ENCODE data around the gene KPNA2.
A peak's percentile ranks its signal among the peaks of the same experiment; 100 is the strongest.
"Not testable (repeated sequence)": the region's sequence is repeated elsewhere in the genome, so short reads cannot be mapped to it uniquely, and the experiment has no call there.

Gene KPNA2

DNA sequence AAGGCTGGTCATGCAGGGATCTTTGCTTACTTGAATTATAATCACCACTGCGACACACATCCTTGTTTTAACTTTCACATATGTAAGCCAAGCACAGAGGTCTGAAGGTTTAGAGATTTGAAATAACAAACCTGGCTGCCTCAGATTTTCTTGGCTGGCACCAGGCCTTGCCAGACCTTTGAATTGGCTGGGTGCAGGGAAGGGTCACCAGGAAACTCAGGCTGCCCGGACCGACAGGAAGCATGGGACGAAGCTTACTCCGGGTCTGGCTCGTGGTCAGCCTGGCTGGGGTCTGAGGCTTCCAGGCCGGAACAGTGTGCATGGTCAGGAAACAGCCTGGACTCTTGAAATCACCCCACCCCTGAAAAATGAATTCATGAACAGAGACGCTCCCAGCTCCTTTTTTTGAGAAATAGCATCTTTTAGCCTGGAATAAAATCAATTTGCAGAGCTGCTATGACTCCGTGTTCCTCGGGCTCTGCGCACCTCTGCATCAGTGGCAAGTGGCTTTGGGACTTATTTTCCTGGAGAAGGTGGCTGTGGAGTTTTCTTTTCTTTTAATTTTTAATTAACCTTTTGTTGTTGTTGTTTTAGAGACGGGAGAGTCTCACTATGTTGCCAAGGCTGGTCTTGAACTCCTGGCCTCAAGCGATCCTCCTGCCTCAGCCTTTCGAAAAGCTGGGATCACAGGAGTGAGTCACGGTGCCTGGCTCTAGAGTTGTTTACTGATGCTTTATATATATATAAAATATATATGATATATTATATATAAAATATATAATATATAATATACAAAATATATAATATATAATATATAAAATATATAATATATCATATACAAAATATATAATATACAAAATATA, 35.3 kb downstream of the KPNA2 start:
- not testable (repeated sequence) for H2BK15ac ChIP-seq (ENCODE audit: low read length); H3K9me3 ChIP-seq (replicated peaks in 1 of 2; ENCODE audit: control insufficient read depth in 2 of 2, insufficient read depth in 1 of 2, low read depth in 1 of 2, low read length in 2 of 2); H3K14ac ChIP-seq (ENCODE audit: low read length); H3K36me3 ChIP-seq (replicated peaks in 1 of 2; ENCODE audit: control insufficient read depth in 2 of 2, insufficient read depth in 2 of 2, low read length in 2 of 2); H4K91ac ChIP-seq (ENCODE audit: low read depth, low read length, poor library complexity); H3K9ac ChIP-seq (ENCODE audit: low read depth, low read length, poor library complexity); H4K8ac ChIP-seq (ENCODE audit: low read depth, low read length); DNase-seq (ENCODE audit: low spot score); H3K18ac ChIP-seq (ENCODE audit: low read length); H2BK5ac ChIP-seq (ENCODE audit: low read length); H2BK12ac ChIP-seq (ENCODE audit: low read length); H3K4ac ChIP-seq (ENCODE audit: low read length); H3K79me1 ChIP-seq (ENCODE audit: low read depth, low read length); H2AK5ac ChIP-seq (ENCODE audit: low read depth, low read length); H3K23ac ChIP-seq (ENCODE audit: low read depth, low read length, poor library complexity); H3K4me1 ChIP-seq (ENCODE audit: control insufficient read depth in 2 of 2, insufficient read depth in 1 of 2, low read depth in 1 of 2, low read length in 2 of 2); H3K4me2 ChIP-seq (ENCODE audit: insufficient read depth, low read length, poor library complexity, severe bottlenecking); H3K27me3 ChIP-seq (ENCODE audit: control insufficient read depth in 3 of 3, insufficient read depth in 3 of 3, low read depth in 1 of 3, low read length in 3 of 3); H3K4me3 ChIP-seq (ENCODE audit: low read length in 2 of 2); H3K27ac ChIP-seq (replicated peaks; ENCODE audit: low read length); H2BK120ac ChIP-seq (ENCODE audit: low read depth, low read length)
- H2AFZ ChIP-seq (ENCODE audit: low read length) = peak overlapping the region; percentile 32
- WGBS, 2 donors (ENCODE audit: extremely low coverage in 2 of 2, insufficient read length in 2 of 2, insufficient replicate concordance in 1 of 2) = no CpG with 5 or more reads among the region's 15 CpGs

DNA sequence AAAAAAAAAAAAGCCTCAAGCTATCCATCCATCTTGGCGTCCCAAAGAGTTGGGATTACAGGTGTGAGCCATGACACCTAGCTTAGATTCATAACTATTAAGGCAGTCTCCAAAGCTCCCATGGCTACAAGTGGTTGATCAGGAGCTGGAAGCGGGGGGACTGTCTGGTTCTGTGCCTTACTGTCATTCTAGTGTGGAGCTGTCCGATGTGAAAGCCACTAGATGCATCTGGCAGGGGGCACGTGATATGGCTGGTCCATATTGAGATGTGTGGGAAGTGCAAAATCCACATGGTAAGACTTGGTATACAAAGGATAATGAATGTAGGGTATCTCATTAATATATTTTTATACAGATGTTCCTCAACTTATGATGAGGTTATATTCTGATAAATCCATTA, 38.7 kb downstream of the KPNA2 start:
- Histone ChIP-seq H2AFZ (ENCODE audit: low read length) (no peak overlapping the region), H3K4me1 (ENCODE audit: control insufficient read depth in 2 of 2, insufficient read depth in 1 of 2, low read depth in 1 of 2, low read length in 2 of 2) (no peaks in the 10 kb centered on the region), H2BK15ac (ENCODE audit: low read length) (no peak overlapping the region), H3K27me3 (ENCODE audit: control insufficient read depth in 3 of 3, insufficient read depth in 3 of 3, low read depth in 1 of 3, low read length in 3 of 3) (no peaks in the 10 kb centered on the region), H2AK5ac (ENCODE audit: low read depth, low read length) (no peak overlapping the region), H3K79me1 (ENCODE audit: low read depth, low read length) (no peaks in the 10 kb centered on the region), H3K36me3 (replicated peaks in 1 of 2; ENCODE audit: control insufficient read depth in 2 of 2, insufficient read depth in 2 of 2, low read length in 2 of 2) (no peaks in the 10 kb centered on the region), H3K14ac (ENCODE audit: low read length) (no peak overlapping the region), H3K23ac (ENCODE audit: low read depth, low read length, poor library complexity) (no peak overlapping the region), H3K4me2 (ENCODE audit: insufficient read depth, low read length, poor library complexity, severe bottlenecking) (no peak overlapping the region), H3K27ac (replicated peaks; ENCODE audit: low read length) (no peak overlapping the region), H3K9ac (ENCODE audit: low read depth, low read length, poor library complexity) (no peak overlapping the region), H3K18ac (ENCODE audit: low read length) (no peak overlapping the region), H2BK12ac (ENCODE audit: low read length) (no peak overlapping the region), H2BK120ac (ENCODE audit: low read depth, low read length) (no peak overlapping the region), H3K4me3 (ENCODE audit: low read length in 2 of 2) (no peak overlapping the region), H4K8ac (ENCODE audit: low read depth, low read length) (no peak overlapping the region), H4K91ac (ENCODE audit: low read depth, low read length, poor library complexity) (no peak overlapping the region), H2BK5ac (ENCODE audit: low read length) (no peak overlapping the region), H3K9me3 (replicated peaks in 1 of 2; ENCODE audit: control insufficient read depth in 2 of 2, insufficient read depth in 1 of 2, low read depth in 1 of 2, low read length in 2 of 2) (no peaks in the 10 kb centered on the region), H3K4ac (ENCODE audit: low read length) (no peak overlapping the region)
- WGBS, 2 donors (ENCODE audit: extremely low coverage in 2 of 2, insufficient read length in 2 of 2, insufficient replicate concordance in 1 of 2) = no CpG with 5 or more reads among the region's 4 CpGs
- no peak for DNase-seq (ENCODE audit: low spot score)

GRCh38 chr17:68075953-68076607, 40.5 kb downstream of the KPNA2 start:
- not testable (repeated sequence) for H3K27me3 ChIP-seq (ENCODE audit: control insufficient read depth in 3 of 3, insufficient read depth in 3 of 3, low read depth in 1 of 3, low read length in 3 of 3); H3K4me3 ChIP-seq (ENCODE audit: low read length in 2 of 2); H3K4ac ChIP-seq (ENCODE audit: low read length); H3K9me3 ChIP-seq (replicated peaks in 1 of 2; ENCODE audit: control insufficient read depth in 2 of 2, insufficient read depth in 1 of 2, low read depth in 1 of 2, low read length in 2 of 2); H4K8ac ChIP-seq (ENCODE audit: low read depth, low read length); H2BK12ac ChIP-seq (ENCODE audit: low read length); H3K36me3 ChIP-seq (replicated peaks in 1 of 2; ENCODE audit: control insufficient read depth in 2 of 2, insufficient read depth in 2 of 2, low read length in 2 of 2); H3K27ac ChIP-seq (replicated peaks; ENCODE audit: low read length); H3K79me1 ChIP-seq (ENCODE audit: low read depth, low read length); H2BK5ac ChIP-seq (ENCODE audit: low read length); H3K9ac ChIP-seq (ENCODE audit: low read depth, low read length, poor library complexity); H2AK5ac ChIP-seq (ENCODE audit: low read depth, low read length); DNase-seq (ENCODE audit: low spot score); H2BK15ac ChIP-seq (ENCODE audit: low read length); H4K91ac ChIP-seq (ENCODE audit: low read depth, low read length, poor library complexity); H3K4me1 ChIP-seq (ENCODE audit: control insufficient read depth in 2 of 2, insufficient read depth in 1 of 2, low read depth in 1 of 2, low read length in 2 of 2); H3K4me2 ChIP-seq (ENCODE audit: insufficient read depth, low read length, poor library complexity, severe bottlenecking); H3K14ac ChIP-seq (ENCODE audit: low read length); H2AFZ ChIP-seq (ENCODE audit: low read length); H3K23ac ChIP-seq (ENCODE audit: low read depth, low read length, poor library complexity); H2BK120ac ChIP-seq (ENCODE audit: low read depth, low read length); H3K18ac ChIP-seq (ENCODE audit: low read length)
- WGBS, 2 donors (ENCODE audit: extremely low coverage in 2 of 2, insufficient read length in 2 of 2, insufficient replicate concordance in 1 of 2) = no CpG with 5 or more reads among the region's 1 CpG

- H3K4me3 ChIP-seq (ENCODE audit: low read length in 2 of 2); H3K14ac ChIP-seq (ENCODE audit: low read length); H3K27me3 ChIP-seq (ENCODE audit: control insufficient read depth in 3 of 3, insufficient read depth in 3 of 3, low read depth in 1 of 3, low read length in 3 of 3); H3K9me3 ChIP-seq (replicated peaks in 1 of 2; ENCODE audit: control insufficient read depth in 2 of 2, insufficient read depth in 1 of 2, low read depth in 1 of 2, low read length in 2 of 2); H2BK5ac ChIP-seq (ENCODE audit: low read length); H3K4me1 ChIP-seq (ENCODE audit: control insufficient read depth in 2 of 2, insufficient read depth in 1 of 2, low read depth in 1 of 2, low read length in 2 of 2); H2BK15ac ChIP-seq (ENCODE audit: low read length); H4K8ac ChIP-seq (ENCODE audit: low read depth, low read length); H4K91ac ChIP-seq (ENCODE audit: low read depth, low read length, poor library complexity); H3K4ac ChIP-seq (ENCODE audit: low read length); H2BK120ac ChIP-seq (ENCODE audit: low read depth, low read length); H3K18ac ChIP-seq (ENCODE audit: low read length); DNase-seq (ENCODE audit: low spot score); H2AFZ ChIP-seq (ENCODE audit: low read length); H2AK5ac ChIP-seq (ENCODE audit: low read depth, low read length); H3K36me3 ChIP-seq (replicated peaks in 1 of 2; ENCODE audit: control insufficient read depth in 2 of 2, insufficient read depth in 2 of 2, low read length in 2 of 2); H3K79me1 ChIP-seq (ENCODE audit: low read depth, low read length); H3K23ac ChIP-seq (ENCODE audit: low read depth, low read length, poor library complexity); H3K27ac ChIP-seq (replicated peaks; ENCODE audit: low read length); H3K4me2 ChIP-seq (ENCODE audit: insufficient read depth, low read length, poor library complexity, severe bottlenecking); H3K9ac ChIP-seq (ENCODE audit: low read depth, low read length, poor library complexity); H2BK12ac ChIP-seq (ENCODE audit: low read length): not testable (repeated sequence)
- no CpG with 5 or more reads among the region's 5 CpGs for WGBS, 2 donors (ENCODE audit: extremely low coverage in 2 of 2, insufficient read length in 2 of 2, insufficient replicate concordance in 1 of 2)
Measured at GRCh38 chr17:68077498-68077897, 42.0 kb downstream of the KPNA2 start.

All from neuronal stem cell (in vitro differentiated cells).